ENCODE measurements around the gene CCBE1.

Gene CCBE1

DNA sequence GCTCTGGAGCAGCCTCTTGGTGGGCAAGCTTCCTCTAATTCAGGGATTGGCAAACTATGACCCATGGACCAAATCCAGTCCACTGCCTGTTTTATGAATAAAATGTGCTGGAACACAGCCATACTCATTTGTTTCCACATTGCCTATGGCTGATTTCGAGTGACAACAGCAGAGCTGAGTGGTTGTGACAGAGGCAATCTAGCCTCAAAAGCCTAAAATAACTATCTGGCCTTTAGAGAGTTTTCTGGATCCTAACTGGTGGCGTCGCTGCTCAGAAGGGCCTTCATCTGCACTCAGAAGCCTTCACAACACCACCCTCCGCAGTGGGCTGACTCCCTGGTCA, 147.1 kb downstream of the CCBE1 start:
- Mint-ChIP-seq H3K27ac (no peak overlapping the region), H3K27me3 (no peaks in the 10 kb centered on the region), H3K36me3 (no peaks in the 10 kb centered on the region), H3K4me3 (no peak overlapping the region), H3K4me1 (no peaks in the 10 kb centered on the region), H3K9me3 (peaks cover 3% of the 10 kb centered on the region)
- ATAC-seq: no peak

DNA sequence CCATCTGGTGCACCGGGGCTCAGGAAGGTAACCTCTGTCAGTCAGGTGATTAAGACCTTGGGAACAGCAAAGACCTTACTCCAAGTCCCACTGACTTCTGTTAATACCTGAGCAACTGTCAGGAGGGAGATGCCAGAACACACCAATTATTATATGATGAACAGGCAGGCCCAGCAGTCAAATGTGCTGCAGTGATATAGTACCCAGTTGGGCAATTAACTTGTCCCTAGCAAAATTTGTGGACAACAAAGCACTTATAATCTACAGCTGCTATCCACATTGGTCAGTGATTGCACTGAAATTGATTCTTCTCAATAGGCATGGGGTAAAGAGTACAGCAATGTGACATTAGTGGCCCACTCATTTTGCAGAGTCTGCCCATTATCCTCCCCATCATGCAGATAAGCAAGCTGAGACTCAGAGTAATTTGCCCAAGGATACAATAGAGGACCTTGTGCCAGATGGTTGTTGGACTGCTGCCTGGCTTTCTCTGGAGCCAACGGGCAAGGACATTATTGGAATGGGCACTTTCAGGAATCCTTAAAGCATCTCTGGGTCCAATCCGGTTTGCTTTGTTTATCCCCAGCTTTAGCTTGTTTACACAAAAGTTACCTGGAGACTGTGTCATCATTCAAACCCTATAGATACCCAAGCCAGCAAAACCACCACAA, 147.6 kb downstream of the CCBE1 start:
- Mint-ChIP-seq H3K36me3 (no peaks in the 10 kb centered on the region), H3K4me1 (no peaks in the 10 kb centered on the region), H3K27me3 (no peaks in the 10 kb centered on the region), H3K9me3 (peaks cover 3% of the 10 kb centered on the region), H3K4me3 (no peak overlapping the region), H3K27ac (no peak overlapping the region)
- no peak for ATAC-seq

DNA sequence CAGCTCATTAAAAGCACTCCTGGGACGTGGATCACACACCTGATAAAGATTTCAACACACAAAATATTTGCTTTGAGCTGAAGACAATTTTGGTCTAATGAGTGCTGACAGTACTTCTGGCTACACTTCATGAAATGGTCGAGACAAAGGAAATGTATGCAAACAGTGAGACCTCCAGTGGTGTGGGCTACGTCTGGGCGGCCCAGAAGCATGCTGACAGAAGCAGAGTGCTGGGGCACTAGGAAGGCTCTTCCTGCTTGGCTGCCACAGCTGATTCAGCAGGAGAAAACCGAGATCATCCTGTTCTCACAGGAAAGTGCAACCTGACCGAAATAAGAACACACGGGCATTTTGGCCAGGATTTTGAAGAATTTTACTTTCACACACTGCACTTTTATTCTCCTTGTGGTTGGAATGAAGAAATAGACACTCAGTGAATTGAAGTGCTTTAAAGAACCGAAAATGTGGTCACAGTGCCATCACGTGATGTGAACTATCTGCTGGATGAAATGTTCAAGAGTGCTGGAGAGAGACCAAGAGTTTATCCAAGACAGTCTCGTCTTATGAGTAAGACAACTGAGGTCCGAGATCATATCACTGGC, 149.5 kb downstream of the CCBE1 start:
- Mint-ChIP-seq H3K27me3 (no peaks in the 10 kb centered on the region), H3K27ac (no peak overlapping the region), H3K9me3 (peaks cover 3% of the 10 kb centered on the region), H3K36me3 (no peaks in the 10 kb centered on the region), H3K4me3 (no peak overlapping the region), H3K4me1 (no peaks in the 10 kb centered on the region)
- no peak for ATAC-seq

DNA sequence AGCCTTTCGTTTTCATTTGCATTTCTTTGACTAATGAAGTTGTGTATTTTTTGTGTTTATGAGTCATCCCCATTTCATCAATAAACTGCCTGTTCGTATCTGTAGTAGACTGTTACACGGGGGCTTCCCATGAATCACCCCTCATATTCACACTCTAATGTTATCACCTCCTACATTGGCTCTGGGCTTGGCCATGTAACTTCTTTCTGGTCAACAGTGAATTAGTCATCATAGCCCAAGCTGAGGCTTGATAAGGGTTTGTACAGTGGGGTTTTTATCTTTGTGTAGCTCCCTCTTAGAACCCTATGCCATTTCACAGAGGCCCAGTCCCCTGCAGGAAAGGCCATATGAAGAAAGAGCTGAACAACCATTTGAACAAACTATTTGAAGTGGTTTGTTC, 151.0 kb downstream of the CCBE1 start:
- H3K36me3 Mint-ChIP-seq: no peaks in the 10 kb centered on the region
- ATAC-seq: no peak
- H3K4me3 Mint-ChIP-seq: no peak overlapping the region
- peaks cover 7% of the 10 kb centered on the region for H3K27me3 Mint-ChIP-seq
- no peak overlapping the region for H3K27ac Mint-ChIP-seq
- H3K4me1 Mint-ChIP-seq: no peaks in the 10 kb centered on the region
- H3K9me3 Mint-ChIP-seq: peaks cover 3% of the 10 kb centered on the region

DNA sequence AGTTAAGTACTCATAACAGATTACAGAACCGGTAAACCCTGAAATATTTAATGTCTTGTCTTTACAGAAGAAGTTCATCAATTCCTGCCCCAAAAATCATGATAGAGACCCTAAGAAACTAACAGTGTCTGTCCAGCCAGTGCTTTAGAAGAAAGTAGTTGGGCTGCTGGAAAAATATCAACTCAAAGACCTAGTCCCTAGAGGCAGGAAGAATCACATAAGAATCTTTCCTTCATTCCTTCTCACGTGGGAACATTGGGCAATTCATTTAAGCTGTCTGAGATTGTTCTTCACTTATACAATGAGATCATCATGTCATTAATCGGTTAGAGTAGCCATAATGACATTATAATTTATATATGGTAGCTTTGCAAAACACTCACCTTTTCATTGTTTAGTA, 156.4 kb downstream of the CCBE1 start:
- no peaks in the 10 kb centered on the region for H3K36me3 Mint-ChIP-seq
- H3K4me3 Mint-ChIP-seq: no peak overlapping the region
- H3K27ac Mint-ChIP-seq: no peak overlapping the region
- peaks cover 14% of the 10 kb centered on the region for H3K27me3 Mint-ChIP-seq
- ATAC-seq: no peak
- peaks cover 2% of the 10 kb centered on the region for H3K9me3 Mint-ChIP-seq
- no peaks in the 10 kb centered on the region for H3K4me1 Mint-ChIP-seq

DNA sequence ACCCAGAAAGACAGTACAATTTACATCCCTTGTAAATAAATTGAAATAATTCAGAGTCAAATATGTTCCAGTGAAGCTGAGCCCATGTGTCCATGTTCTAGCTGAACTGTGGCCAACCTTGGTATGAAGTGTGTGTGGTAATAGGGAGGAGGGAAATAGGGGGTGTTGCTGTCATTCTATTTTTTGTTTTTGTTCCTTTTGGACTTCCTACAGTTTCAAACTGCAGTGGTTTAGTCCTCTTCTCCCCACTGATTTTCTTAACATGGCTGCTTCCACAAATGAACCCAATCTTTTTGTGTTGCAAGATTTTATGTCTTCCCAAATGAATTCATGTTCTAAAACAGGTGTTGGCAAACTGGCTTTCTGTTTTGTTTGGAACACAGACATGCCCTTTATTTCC, 156.9 kb downstream of the CCBE1 start:
- no peak for ATAC-seq

DNA sequence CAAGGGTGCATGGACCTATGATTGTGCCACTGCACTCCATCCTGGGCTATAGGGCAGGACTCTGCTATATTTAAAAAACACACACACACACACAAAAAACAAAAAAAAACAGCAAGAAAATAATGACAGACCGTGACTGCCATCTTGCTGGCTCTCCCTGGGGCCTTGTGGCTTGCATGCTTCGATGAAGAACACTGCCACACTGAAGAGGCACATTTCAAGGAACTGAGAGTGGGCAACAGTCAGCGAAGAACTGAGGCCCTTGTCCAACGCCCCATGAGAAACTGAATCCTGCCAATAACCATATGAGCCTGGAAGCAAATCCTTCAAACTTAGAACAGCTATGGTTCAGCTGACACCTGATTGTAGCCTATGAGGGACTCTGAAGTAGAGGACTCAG, 158.1 kb downstream of the CCBE1 start:
- Mint-ChIP-seq H3K4me3 (no peak overlapping the region), H3K4me1 (no peaks in the 10 kb centered on the region), H3K36me3 (no peaks in the 10 kb centered on the region), H3K9me3 (no peaks in the 10 kb centered on the region), H3K27me3 (peaks cover 14% of the 10 kb centered on the region), H3K27ac (no peak overlapping the region)
- ATAC-seq: no peak

More for the DNA sequence above, 156.9 kb downstream of the CCBE1 start:
- Mint-ChIP-seq H3K9me3 (no peaks in the 10 kb centered on the region), H3K27ac (no peak overlapping the region), H3K4me1 (no peaks in the 10 kb centered on the region), H3K36me3 (no peaks in the 10 kb centered on the region), H3K27me3 (peaks cover 14% of the 10 kb centered on the region), H3K4me3 (no peak overlapping the region)

DNA sequence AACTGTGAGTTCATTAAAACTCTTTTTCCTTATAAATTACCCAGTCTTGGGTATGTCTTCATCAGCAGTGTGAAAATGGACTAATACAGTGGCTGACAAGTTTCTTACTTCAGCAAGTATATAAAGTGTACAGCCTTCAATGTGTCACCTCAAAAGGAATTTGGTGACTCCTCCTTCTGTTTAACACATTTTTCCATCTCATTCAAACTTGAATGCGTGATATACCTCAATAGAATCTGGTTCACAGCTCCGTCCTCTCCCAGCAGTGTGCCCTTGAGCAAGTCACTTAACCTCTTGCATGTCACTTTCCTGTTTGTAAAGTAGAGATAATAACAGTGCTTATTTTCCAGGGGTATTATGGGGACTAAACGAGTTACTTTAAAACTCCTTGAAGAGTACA, 159.6 kb downstream of the CCBE1 start:
- no peak for ATAC-seq
- no peaks in the 10 kb centered on the region for H3K9me3 Mint-ChIP-seq
- no peaks in the 10 kb centered on the region for H3K4me1 Mint-ChIP-seq
- no peak overlapping the region for H3K27ac Mint-ChIP-seq
- H3K36me3 Mint-ChIP-seq: no peaks in the 10 kb centered on the region
- no peak overlapping the region for H3K4me3 Mint-ChIP-seq
- peaks cover 14% of the 10 kb centered on the region for H3K27me3 Mint-ChIP-seq

DNA sequence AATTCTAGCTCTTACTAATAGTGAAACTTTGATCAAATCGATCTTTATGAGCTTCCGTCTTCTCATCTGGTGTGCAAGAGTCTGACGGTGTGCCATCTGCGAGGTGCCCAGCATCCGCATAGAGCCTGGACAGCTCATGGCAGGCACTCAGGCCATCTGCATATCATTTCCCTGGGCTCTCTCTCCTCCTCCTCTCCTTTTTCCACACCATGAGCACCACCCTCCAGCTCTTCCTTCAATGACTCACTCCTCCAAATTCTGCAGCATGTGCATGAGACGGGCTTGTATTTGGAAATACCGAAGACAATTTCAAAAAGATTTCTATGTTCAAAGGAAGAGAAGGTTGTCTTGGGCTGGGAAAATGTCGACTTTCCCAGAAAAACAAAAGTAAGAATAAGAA, 161.1 kb downstream of the CCBE1 start:
- no peak for ATAC-seq
- no peaks in the 10 kb centered on the region for H3K4me1 Mint-ChIP-seq
- peaks cover 8% of the 10 kb centered on the region for H3K27me3 Mint-ChIP-seq

DNA sequence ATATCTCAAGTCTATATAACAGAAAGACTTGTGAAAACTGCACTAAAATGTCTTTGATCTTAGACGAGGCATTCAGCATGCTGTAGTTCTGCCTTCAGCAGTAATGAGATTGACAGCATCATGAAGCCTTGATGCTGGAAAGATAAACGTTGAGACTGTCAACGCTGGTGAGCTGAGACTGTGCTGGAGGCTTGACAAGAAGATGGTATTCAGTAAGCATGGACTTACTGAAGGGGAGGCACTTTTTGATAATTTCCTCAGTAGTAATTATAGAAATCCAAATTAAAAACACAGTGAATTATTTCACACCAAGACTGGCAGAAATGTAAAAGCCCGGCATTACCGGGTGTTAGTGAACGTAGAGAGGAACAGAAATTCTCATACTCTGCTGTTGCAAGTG, 162.2 kb downstream of the CCBE1 start:
- Mint-ChIP-seq H3K4me1 (no peaks in the 10 kb centered on the region), H3K27ac (no peak overlapping the region), H3K27me3 (no peaks in the 10 kb centered on the region), H3K4me3 (no peak overlapping the region), H3K36me3 (no peaks in the 10 kb centered on the region), H3K9me3 (no peaks in the 10 kb centered on the region)
- ATAC-seq: no peak

More for the DNA sequence above, 161.1 kb downstream of the CCBE1 start:
- H3K4me3 Mint-ChIP-seq: no peak overlapping the region
- H3K36me3 Mint-ChIP-seq: no peaks in the 10 kb centered on the region
- no peak overlapping the region for H3K27ac Mint-ChIP-seq
- H3K9me3 Mint-ChIP-seq: no peaks in the 10 kb centered on the region

DNA sequence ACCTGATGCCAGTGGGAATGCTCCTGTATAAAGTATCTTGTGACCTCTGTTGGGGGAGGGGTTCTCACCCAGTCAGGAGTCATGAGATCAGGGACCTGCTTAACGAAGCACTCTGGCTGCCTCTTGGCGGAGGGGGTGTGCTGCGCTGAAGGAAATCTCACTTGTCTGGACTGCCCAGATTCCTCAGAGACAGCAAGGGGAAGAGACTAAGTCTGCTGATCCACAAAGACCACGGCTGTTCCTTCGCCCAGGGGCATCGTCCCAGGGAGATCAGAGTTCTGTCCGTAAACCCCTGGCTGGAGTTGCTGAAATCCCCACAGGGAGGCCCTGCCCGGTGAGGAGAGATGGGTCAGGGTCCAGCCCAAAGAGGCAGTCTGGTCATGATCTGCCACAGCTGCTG, 168.4 kb downstream of the CCBE1 start:
- Mint-ChIP-seq H3K4me1 (no peaks in the 10 kb centered on the region), H3K36me3 (no peaks in the 10 kb centered on the region), H3K4me3 (no peak overlapping the region), H3K27ac (no peak overlapping the region), H3K9me3 (peaks cover 15% of the 10 kb centered on the region), H3K27me3 (no peaks in the 10 kb centered on the region)
- no peak for ATAC-seq

DNA sequence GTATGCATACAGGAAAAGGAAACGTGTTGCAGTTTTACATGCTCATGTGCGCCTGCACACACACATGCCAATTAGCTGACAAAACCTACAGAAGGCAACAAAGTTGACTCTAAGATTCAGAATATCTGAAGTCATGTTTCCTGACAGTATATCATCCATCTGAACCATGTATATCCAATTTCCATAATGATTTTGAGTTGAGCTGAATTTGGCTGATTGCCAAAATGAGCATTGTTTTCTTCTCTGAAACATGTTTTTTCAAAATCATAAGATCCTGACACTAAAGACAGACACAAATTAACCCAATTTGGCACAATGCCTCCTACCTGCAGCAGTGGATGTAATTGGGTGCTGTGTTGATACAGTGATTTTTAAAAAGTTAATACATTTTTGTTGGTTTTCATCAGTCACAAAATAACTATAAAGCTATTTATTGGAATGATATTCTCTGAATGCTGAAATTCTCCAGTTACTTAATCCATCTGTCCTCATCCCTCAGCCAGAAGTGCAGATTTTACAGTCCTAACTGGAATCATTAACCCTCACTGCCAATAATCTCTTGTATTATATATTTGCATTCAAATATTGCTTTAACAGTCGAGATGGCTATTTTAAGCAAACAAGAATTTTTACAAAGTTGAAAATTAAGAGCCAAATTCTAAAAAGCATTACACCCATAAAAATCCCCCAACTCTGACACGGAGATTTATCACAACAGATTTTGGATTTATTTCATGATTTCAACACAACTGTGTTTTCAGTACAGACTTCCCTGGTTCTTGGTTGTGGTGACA, 176.5 kb downstream of the CCBE1 start:
- no peak overlapping the region for H3K4me3 Mint-ChIP-seq
- no peaks in the 10 kb centered on the region for H3K36me3 Mint-ChIP-seq
- H3K4me1 Mint-ChIP-seq: no peaks in the 10 kb centered on the region
- ATAC-seq: no peak
- H3K9me3 Mint-ChIP-seq: peaks cover 11% of the 10 kb centered on the region
- no peak overlapping the region for H3K27ac Mint-ChIP-seq
- no peaks in the 10 kb centered on the region for H3K27me3 Mint-ChIP-seq

DNA sequence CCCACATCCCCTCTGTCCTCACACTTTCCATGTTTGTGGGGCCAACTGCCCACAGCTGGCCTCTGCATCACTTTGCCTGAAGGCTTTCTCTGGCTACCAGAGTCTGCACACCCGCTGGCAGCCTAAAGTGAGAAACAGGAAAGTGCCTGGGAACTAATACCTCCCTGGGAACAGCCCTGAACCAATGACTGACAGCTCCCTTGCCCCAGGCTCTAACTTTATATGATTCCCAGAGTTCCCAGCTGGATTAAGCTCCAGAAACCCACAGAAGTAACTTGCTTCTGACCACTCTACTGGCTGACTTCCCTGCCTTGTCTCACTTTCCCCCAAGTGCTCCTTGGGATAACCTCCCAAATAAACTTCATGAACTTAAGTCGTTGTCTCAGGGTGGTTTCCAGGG, 178.5 kb downstream of the CCBE1 start:
- Mint-ChIP-seq H3K36me3 (no peaks in the 10 kb centered on the region), H3K9me3 (peaks cover 4% of the 10 kb centered on the region), H3K4me1 (no peaks in the 10 kb centered on the region), H3K27ac (no peak overlapping the region), H3K4me3 (no peak overlapping the region), H3K27me3 (no peaks in the 10 kb centered on the region)
- ATAC-seq: no peak

DNA sequence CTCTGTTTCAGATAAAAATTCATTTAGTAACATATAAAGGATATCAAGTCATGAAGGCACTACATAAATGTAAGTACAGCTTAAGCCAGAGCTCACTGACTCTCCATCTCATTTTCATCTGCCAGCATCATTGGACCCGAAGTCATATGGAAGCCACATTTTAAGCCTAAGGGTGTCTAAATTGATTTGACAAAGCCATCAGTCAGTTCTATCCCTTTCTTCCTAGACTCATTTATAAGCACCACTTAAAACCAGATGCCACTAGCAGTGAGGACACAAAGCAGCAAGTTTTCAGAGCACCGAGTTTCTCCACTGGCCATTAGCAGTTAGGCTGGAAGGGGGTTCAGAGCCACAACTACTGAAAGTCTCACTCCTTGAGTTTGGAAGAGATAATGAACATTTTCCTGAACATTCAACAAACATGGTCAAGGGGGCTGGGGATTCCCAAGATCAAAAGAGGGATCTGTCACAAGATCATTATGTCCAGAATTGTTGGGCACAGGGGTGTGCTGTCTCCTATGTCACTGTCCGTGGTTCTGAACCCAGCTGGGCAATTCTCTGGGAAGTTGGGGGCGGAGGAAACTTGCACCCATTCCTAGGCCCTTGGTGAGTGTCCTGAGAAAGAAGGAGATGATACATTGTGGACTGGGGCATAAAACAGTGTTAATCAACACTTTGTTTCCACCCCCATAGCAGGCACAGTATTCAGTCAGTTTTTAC, 179.6 kb downstream of the CCBE1 start:
- H3K9me3 Mint-ChIP-seq: peaks cover 4% of the 10 kb centered on the region
- ATAC-seq: no peak
- no peak overlapping the region for H3K27ac Mint-ChIP-seq
- no peak overlapping the region for H3K4me3 Mint-ChIP-seq
- no peaks in the 10 kb centered on the region for H3K4me1 Mint-ChIP-seq
- H3K27me3 Mint-ChIP-seq: peaks cover 9% of the 10 kb centered on the region
- no peaks in the 10 kb centered on the region for H3K36me3 Mint-ChIP-seq

DNA sequence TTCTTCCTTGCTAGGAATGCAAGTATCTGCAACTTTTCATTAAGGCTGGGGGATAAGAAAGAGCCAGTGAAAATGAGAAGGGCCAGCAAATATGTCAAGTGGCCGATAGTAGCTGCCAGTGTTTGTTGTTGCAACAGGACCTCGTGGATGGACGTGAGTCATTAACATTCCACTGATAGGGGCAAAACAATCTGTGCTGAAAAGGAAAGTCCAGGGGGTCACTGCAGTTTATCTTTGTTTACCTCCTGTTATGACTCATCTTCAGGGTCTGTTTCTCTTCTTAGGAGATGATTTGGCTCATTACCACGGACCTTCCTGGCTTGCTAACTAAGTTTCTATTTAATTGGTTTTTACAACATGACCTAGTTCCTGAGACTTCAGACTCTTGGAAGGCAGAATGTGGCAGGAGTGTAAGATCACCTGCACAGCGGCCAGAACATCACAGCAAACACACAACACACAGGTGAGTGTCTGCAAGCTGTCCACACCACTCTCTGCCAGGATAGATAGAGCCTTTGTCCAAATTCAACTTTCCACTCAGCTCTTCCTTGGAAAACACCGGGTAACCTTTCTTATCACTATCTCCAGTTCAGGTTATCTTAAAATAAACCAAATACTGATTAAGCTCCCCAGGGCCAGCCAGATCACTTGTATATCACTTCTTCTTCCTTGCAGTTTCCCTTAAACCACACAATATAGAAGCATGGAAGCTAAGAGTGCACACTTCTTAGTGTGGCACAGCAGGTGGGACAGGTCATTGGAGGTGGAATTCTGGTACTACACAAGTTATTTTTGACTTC, 180.7 kb downstream of the CCBE1 start:
- H3K9me3 Mint-ChIP-seq: peaks cover 4% of the 10 kb centered on the region
- H3K27me3 Mint-ChIP-seq: peaks cover 19% of the 10 kb centered on the region
- no peaks in the 10 kb centered on the region for H3K36me3 Mint-ChIP-seq
- no peaks in the 10 kb centered on the region for H3K4me1 Mint-ChIP-seq
- no peak overlapping the region for H3K4me3 Mint-ChIP-seq
- no peak for ATAC-seq
- H3K27ac Mint-ChIP-seq: no peak overlapping the region
